GM12878 (cell line): ENCODE measurements around the gene CARD19. TPM values are rescaled to one million over a fixed set of nuclear protein-coding genes. Genes with fewer than 3 reads are reported as not detected.

Experiments used
- CHD2 ChIP-seq: IDR thresholded peaks from 2 replicates; pipeline ENCODE4 v1.6.1; 2011; ENCODE audit warnings: low read depth, low read length, improper control_type of control experiment, borderline replicate concordance
- CREM ChIP-seq: IDR thresholded peaks from 2 replicates; pipeline ENCODE4 v1.6.1; 2014; ENCODE audit warnings: antibody characterized with exemption, low read depth
- CUX1 ChIP-seq: IDR thresholded peaks from 2 replicates; pipeline ENCODE4 v1.6.1; 2012; ENCODE audit warnings: improper control_type of control experiment, low read depth, low read length; ENCODE audit not compliant: insufficient replicate concordance
- E2F8 ChIP-seq: fragments of 450-650 bp; IDR thresholded peaks from 2 replicates; pipeline ENCODE4 v1.6.1; 2018; ENCODE audit warnings: mild to moderate bottlenecking, low read depth, moderate library complexity; ENCODE audit not compliant: partially characterized antibody
- JUNB ChIP-seq: IDR thresholded peaks from 2 replicates; pipeline ENCODE4 v1.6.1; 2016; ENCODE audit warnings: antibody characterized with exemption, mild to moderate bottlenecking
- KAT2A ChIP-seq: conservative IDR thresholded peaks from 2 replicates; pipeline ENCODE4 v1.6.1; 2011; ENCODE audit warnings: low read depth, low read length; ENCODE audit not compliant: control insufficient read depth
- KDM1A ChIP-seq: fragments of 200-600 bp; sonication (generic); IDR thresholded peaks from 2 replicates; pipeline ENCODE4 v1.6.1; 2016; ENCODE audit warnings: borderline replicate concordance
- MAX ChIP-seq: IDR thresholded peaks from 2 replicates; pipeline ENCODE4 v1.6.1; 2012; ENCODE audit warnings: low read depth, low read length, improper control_type of control experiment
- MEF2A ChIP-seq: IDR thresholded peaks from 2 replicates; pipeline ENCODE4 v1.6.1; 2011; ENCODE audit warnings: low read depth, mild to moderate bottlenecking, low read length, moderate library complexity; ENCODE audit not compliant: insufficient read depth
- MTA3 ChIP-seq: IDR thresholded peaks from 2 replicates; pipeline ENCODE4 v1.6.1; 2012; ENCODE audit warnings: low read length, inconsistent platforms, borderline replicate concordance
- NBN ChIP-seq: fragments of 450-650 bp; IDR thresholded peaks from 2 replicates; pipeline ENCODE4 v1.6.1; 2016
- NFYA ChIP-seq: IDR thresholded peaks from 2 replicates; pipeline ENCODE4 v1.6.1; 2011; ENCODE audit warnings: low read depth, mild to moderate bottlenecking, low read length, improper control_type of control experiment, borderline replicate concordance
- PKNOX1 ChIP-seq: fragments of 450-650 bp; IDR thresholded peaks from 2 replicates; pipeline ENCODE4 v1.6.1; 2016; ENCODE audit warnings: mild to moderate bottlenecking
- PML ChIP-seq: IDR thresholded peaks from 2 replicates; pipeline ENCODE4 v1.6.1; 2012; ENCODE audit warnings: low read length, inconsistent platforms
- POLR2AphosphoS5 ChIP-seq: IDR thresholded peaks from 2 replicates; pipeline ENCODE4 v1.6.1; 2011; ENCODE audit warnings: mild to moderate bottlenecking, low read length, inconsistent platforms
- RB1 ChIP-seq: fragments of 450-650 bp; formaldehyde crosslinking; IDR thresholded peaks from 2 replicates; pipeline ENCODE4 v1.6.1; 2017; ENCODE audit warnings: mild to moderate bottlenecking, borderline replicate concordance
- RCOR1 ChIP-seq: conservative IDR thresholded peaks from 2 replicates; pipeline ENCODE4 v1.6.1; 2012; ENCODE audit warnings: low read depth, low read length, improper control_type of control experiment
- RELB ChIP-seq: fragments of 450-650 bp; IDR thresholded peaks from 2 replicates; pipeline ENCODE4 v1.6.1; 2017; ENCODE audit warnings: low read depth, mild to moderate bottlenecking, moderate library complexity
- STAT3 ChIP-seq: IDR thresholded peaks from 2 replicates; pipeline ENCODE4 v1.6.1; 2011; ENCODE audit warnings: low read depth, low read length, improper control_type of control experiment
- ZNF274 ChIP-seq: IDR thresholded peaks from one replicate; pipeline ENCODE4 v1.8.0; 2011; ENCODE audit not compliant: insufficient read length, insufficient read depth
- polyA plus RNA-seq, 11 experiments: library from polyadenylated mRNA; depleted of rRNA in 4 of 11; unstranded in 6 of 11; stranded (reverse) in 5 of 11; fragments of >200 nt; fragmentation: Nextera tagmentation in 4 of 11; fragmentation: Illumina TruSeq in 1 of 11; extraction: Ambion mirVana in 4 of 11; extraction: Trizol in 1 of 11; gene quantifications; 1 replicate in 1 of 11; 2 replicates in 10 of 11; pipeline versions ENCODE4 v1.2.1 to v1.2.3, GENCODE V29; 2011 to 2016; ENCODE audit warnings: inconsistent platforms in 2 of 11, missing spikeins in 2 of 11, low read depth in 1 of 11
- total RNA-seq, 4 experiments: library from RNA; depleted of rRNA in 3 of 4; stranded (reverse); fragments of >200 nt in 3 of 4; fragmentation: Illumina TruSeq in 1 of 4; extraction: Trizol in 1 of 4; gene quantifications; 2 replicates each; pipeline versions ENCODE4 v1.2.1 to v1.2.3, GENCODE V29; 2013 to 2021

CARD19 gene
- total and polyA plus RNA-seq, 10 of the 15 experiments (the other 5 are each of a cell fraction or from before 2014, with no cell fraction given): 0.61 to 41.6 (median 19.9) TPM

- TF ChIP-seq JUNB (no peak), MEF2A (no peak; the same call in 1 of the 2 replicates), MTA3 (no peak), E2F8 (peak; percentile 47), MAX (no peak; the same call in none of the 2 replicates), NFYA (no peak), RELB (peak; percentile 96), RB1 (no peak; the same call in 1 of the 2 replicates), STAT3 (no peak), KAT2A (no peak), CHD2 (peak; percentile 86), NBN (peak; percentile 96), CUX1 (peak; percentile 94), CREM (peak; percentile 66), RCOR1 (peak; percentile 88; the same call in 1 of the 2 replicates), PML (no peak), KDM1A (no peak), ZNF274 (no peak), POLR2AphosphoS5 (peak; percentile 91), PKNOX1 (peak; percentile 96)
Measured at GRCh38 chr9:93064392-93065134, 31.5 kb upstream of the CARD19 start (continued).
